H9 (cell line): Measurements from ENCODE around the gene PCDHA6. TPM values are rescaled to one million over a fixed set of nuclear protein-coding genes. Genes with fewer than 3 reads are reported as not detected.
"Not testable (repeated sequence)": the region's sequence is repeated elsewhere in the genome, so short reads cannot be mapped to it uniquely, and the experiment has no call there.

Experiments used
- DNase-seq: peaks from one replicate; pipeline ENCODE4 v3.0.0-alpha.2; 2017
- H2AFZ ChIP-seq: one replicate; pipeline ENCODE4 v1.6.1; 2013; ENCODE audit warnings: mild to moderate bottlenecking, low read length, control low read depth, moderate library complexity
- H2AK5ac ChIP-seq: 2 replicates; pipeline ENCODE4 v1.6.1; 2013; ENCODE audit warnings: low read length, control low read depth, mixed read lengths; ENCODE audit not compliant: insufficient read length
- H2BK120ac ChIP-seq: one replicate; pipeline ENCODE4 v1.6.1; 2013; ENCODE audit warnings: low read depth, mild to moderate bottlenecking, low read length, control low read depth, inconsistent platforms; ENCODE audit not compliant: poor library complexity, severe bottlenecking
- H2BK12ac ChIP-seq: 2 replicates; pipeline ENCODE4 v1.6.1; 2013; ENCODE audit warnings: low read length, control low read depth, mixed read lengths, low read depth; ENCODE audit not compliant: insufficient read length
- H2BK15ac ChIP-seq: 2 replicates; pipeline ENCODE4 v1.6.1; 2013; ENCODE audit warnings: low read depth, low read length, control low read depth
- H2BK20ac ChIP-seq: one replicate; pipeline ENCODE4 v1.6.1; 2013; ENCODE audit warnings: low read depth, mild to moderate bottlenecking, low read length, control low read depth, inconsistent platforms; ENCODE audit not compliant: poor library complexity, severe bottlenecking
- H2BK5ac ChIP-seq: 2 replicates; pipeline ENCODE4 v1.6.1; 2013; ENCODE audit warnings: low read length, control low read depth, mixed read lengths; ENCODE audit not compliant: insufficient read length
- H3K14ac ChIP-seq: 2 replicates; pipeline ENCODE4 v1.6.1; 2013; ENCODE audit warnings: low read length, control low read depth; ENCODE audit not compliant: insufficient read depth
- H3K18ac ChIP-seq: 2 replicates; pipeline ENCODE4 v1.6.1; 2013; ENCODE audit warnings: low read depth, mild to moderate bottlenecking, mixed read lengths, low read length, control low read depth; ENCODE audit not compliant: insufficient read length
- H3K23ac ChIP-seq: 2 replicates; pipeline ENCODE4 v1.6.1; 2013; ENCODE audit warnings: low read length, control low read depth, mixed read lengths, low read depth; ENCODE audit not compliant: insufficient read length
- H3K23me2 ChIP-seq: 2 replicates; pipeline ENCODE4 v1.6.1; 2013; ENCODE audit warnings: low read depth, mild to moderate bottlenecking, mixed read lengths, low read length, control low read depth; ENCODE audit not compliant: insufficient read length, poor library complexity, severe bottlenecking
- H3K27ac ChIP-seq: 2 replicates; pipeline ENCODE4 v1.5.1; 2013; ENCODE audit warnings: low read length, control low read depth, mixed read lengths, low read depth; ENCODE audit not compliant: insufficient read length
- H3K27me3 ChIP-seq: 2 replicates; pipeline ENCODE4 v1.6.1; 2013; ENCODE audit warnings: low read length, control low read depth, inconsistent platforms; ENCODE audit not compliant: insufficient read depth
- H3K4ac ChIP-seq: 2 replicates; pipeline ENCODE4 v1.6.1; 2013; ENCODE audit warnings: low read depth, mild to moderate bottlenecking, control low read depth, inconsistent platforms, low read length, moderate library complexity
- H3K4me1 ChIP-seq: 2 replicates; pipeline ENCODE4 v1.6.1; 2013; ENCODE audit warnings: low read length, control low read depth, inconsistent platforms; ENCODE audit not compliant: insufficient read depth
- H3K4me2 ChIP-seq: 2 replicates; pipeline ENCODE4 v1.6.1; 2013; ENCODE audit warnings: low read length, control low read depth, mixed read lengths; ENCODE audit not compliant: insufficient read length, insufficient read depth
- H3K56ac ChIP-seq: 2 replicates; pipeline ENCODE4 v1.6.1; 2013; ENCODE audit warnings: low read depth, mild to moderate bottlenecking, mixed read lengths, low read length, control low read depth; ENCODE audit not compliant: insufficient read length
- H3K79me1 ChIP-seq: 2 replicates; pipeline ENCODE4 v1.6.1; 2013; ENCODE audit warnings: low read depth, mild to moderate bottlenecking, moderate library complexity, low read length, control low read depth, inconsistent platforms; ENCODE audit not compliant: insufficient read depth, poor library complexity, severe bottlenecking
- H3K79me2 ChIP-seq: 2 replicates; pipeline ENCODE4 v1.6.1; 2013; ENCODE audit warnings: low read length, control low read depth, inconsistent platforms; ENCODE audit not compliant: insufficient read depth
- H3K9ac ChIP-seq: 2 replicates; pipeline ENCODE4 v1.6.1; 2013; ENCODE audit warnings: low read length, control low read depth, mixed read lengths; ENCODE audit not compliant: insufficient read length; ENCODE audit errors: extremely low read depth
- H3K9me3 ChIP-seq: one replicate; pipeline ENCODE4 v1.6.1; 2013; ENCODE audit warnings: low read depth, low read length, inconsistent platforms; ENCODE audit not compliant: control insufficient read depth
- H3T11ph ChIP-seq: one replicate; pipeline ENCODE4 v1.6.1; 2013; ENCODE audit warnings: mild to moderate bottlenecking, low read length, control low read depth, inconsistent platforms
- H4K20me1 ChIP-seq: one replicate; pipeline ENCODE4 v1.6.1; 2013; ENCODE audit not compliant: control insufficient read depth, insufficient read length, insufficient read depth
- H4K5ac ChIP-seq: 2 replicates; pipeline ENCODE4 v1.6.1; 2013; ENCODE audit warnings: low read depth, mild to moderate bottlenecking, mixed read lengths, low read length, control low read depth; ENCODE audit not compliant: insufficient read length
- H4K8ac ChIP-seq: replicated peaks from 2 replicates; pipeline ENCODE4 v1.6.1; 2013; ENCODE audit warnings: low read length, control low read depth, mixed read lengths, low read depth; ENCODE audit not compliant: insufficient read length
- H4K91ac ChIP-seq: 2 replicates; pipeline ENCODE4 v1.6.1; 2013; ENCODE audit warnings: low read depth, mild to moderate bottlenecking, moderate library complexity, mixed read lengths, low read length, control low read depth; ENCODE audit not compliant: insufficient read length
- H3K27ac Mint-ChIP-seq, 3 experiments: 2 replicates in 2 of 3; 3 replicates in 1 of 3; pipeline ENCODE4 v1.8.0; 2020 to 2021; ENCODE audit warnings: mixed read lengths in 3 of 3, mild to moderate bottlenecking in 1 of 3, moderate library complexity in 1 of 3
- H3K27me3 Mint-ChIP-seq: 2 replicates; pipeline ENCODE4 v1.8.0; 2021; ENCODE audit warnings: low read depth, mild to moderate bottlenecking, moderate library complexity, mixed read lengths
- H3K36me3 Mint-ChIP-seq, 3 experiments: 2 replicates in 2 of 3; 3 replicates in 1 of 3; pipeline ENCODE4 v1.8.0; 2020 to 2021; ENCODE audit warnings: low read depth in 3 of 3, mixed read lengths in 3 of 3; ENCODE audit not compliant: insufficient read depth in 1 of 3
- H3K4me1 Mint-ChIP-seq, 2 experiments: 2 replicates each; pipeline ENCODE4 v1.8.0; 2020; ENCODE audit warnings: mixed read lengths in 2 of 2
- H3K4me3 Mint-ChIP-seq, 2 experiments: 2 replicates in 1 of 2; 3 replicates in 1 of 2; pipeline ENCODE4 v1.8.0; 2020 to 2021; ENCODE audit warnings: mild to moderate bottlenecking in 2 of 2, mixed read lengths in 2 of 2, moderate library complexity in 1 of 2
- H3K9me3 Mint-ChIP-seq, 2 experiments: 2 replicates in 1 of 2; 3 replicates in 1 of 2; pipeline ENCODE4 v1.8.0; 2020; ENCODE audit warnings: mild to moderate bottlenecking in 2 of 2, mixed read lengths in 2 of 2, moderate library complexity in 1 of 2
- WGBS: extraction: QIAGEN DNeasy Blood & Tissue Kit; methylation state at CpG from one replicate; pipeline ENCODE4 v1.1.7; 2013; ENCODE audit warnings: missing lambda C conversion rate, low lambda C conversion rate, mixed read lengths; ENCODE audit not compliant: insufficient read length; ENCODE audit errors: extremely low coverage; 5-methylcytosine and 5-hydroxymethylcytosine counted together
- total RNA-seq: library from RNA; stranded (reverse); gene quantifications from 2 replicates; pipeline ENCODE4 v1.2.1, GENCODE V29; 2021
- TF ChIP-seq, protein P1 (sequence below): fragments of 200-600 bp; sonication (generic); conservative IDR thresholded peaks from 3 replicates; pipeline ENCODE4 v1.8.0; 2021; ENCODE audit warnings: antibody characterized with exemption, mild to moderate bottlenecking

PCDHA6 gene
- total RNA-seq, 1 experiment from 2014 or later = 4.5 TPM

DNA sequence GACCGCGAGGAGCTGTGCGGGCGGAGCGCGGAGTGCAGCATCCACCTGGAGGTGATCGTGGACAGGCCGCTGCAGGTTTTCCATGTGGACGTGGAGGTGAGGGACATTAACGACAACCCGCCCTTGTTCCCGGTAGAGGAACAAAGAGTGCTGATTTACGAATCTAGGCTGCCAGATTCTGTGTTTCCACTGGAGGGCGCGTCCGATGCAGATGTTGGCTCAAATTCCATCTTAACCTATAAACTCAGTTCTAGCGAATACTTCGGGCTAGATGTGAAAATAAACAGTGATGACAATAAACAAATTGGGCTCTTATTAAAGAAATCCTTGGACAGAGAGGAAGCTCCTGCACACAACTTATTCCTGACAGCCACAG, 590 bp downstream of the PCDHA6 start:
- Mint-ChIP-seq H3K36me3 (peaks cover 15 to 33% (median 19%) of the 10 kb centered on the region in 3 experiments), H3K27ac (peak overlapping the region in 1 of 3 experiments; percentile 97; a peak in 3 of 7 replicates), H3K27me3 (no peaks in the 10 kb centered on the region), H3K9me3 (peaks cover 20 to 22% of the 10 kb centered on the region in 2 experiments), H3K4me1 (peaks cover 0 to 11% of the 10 kb centered on the region in 2 experiments; a peak in 2 of 4 replicates), H3K4me3 (peak overlapping the region; percentile 76 to 88)
- H2BK12ac ChIP-seq = no peak overlapping the region
- H3K56ac ChIP-seq = no peak overlapping the region
- no peak overlapping the region for H3K27ac ChIP-seq
- H3K18ac ChIP-seq = no peak overlapping the region
- H3K9ac ChIP-seq = no peak overlapping the region
- TF ChIP-seq, protein P1, sequence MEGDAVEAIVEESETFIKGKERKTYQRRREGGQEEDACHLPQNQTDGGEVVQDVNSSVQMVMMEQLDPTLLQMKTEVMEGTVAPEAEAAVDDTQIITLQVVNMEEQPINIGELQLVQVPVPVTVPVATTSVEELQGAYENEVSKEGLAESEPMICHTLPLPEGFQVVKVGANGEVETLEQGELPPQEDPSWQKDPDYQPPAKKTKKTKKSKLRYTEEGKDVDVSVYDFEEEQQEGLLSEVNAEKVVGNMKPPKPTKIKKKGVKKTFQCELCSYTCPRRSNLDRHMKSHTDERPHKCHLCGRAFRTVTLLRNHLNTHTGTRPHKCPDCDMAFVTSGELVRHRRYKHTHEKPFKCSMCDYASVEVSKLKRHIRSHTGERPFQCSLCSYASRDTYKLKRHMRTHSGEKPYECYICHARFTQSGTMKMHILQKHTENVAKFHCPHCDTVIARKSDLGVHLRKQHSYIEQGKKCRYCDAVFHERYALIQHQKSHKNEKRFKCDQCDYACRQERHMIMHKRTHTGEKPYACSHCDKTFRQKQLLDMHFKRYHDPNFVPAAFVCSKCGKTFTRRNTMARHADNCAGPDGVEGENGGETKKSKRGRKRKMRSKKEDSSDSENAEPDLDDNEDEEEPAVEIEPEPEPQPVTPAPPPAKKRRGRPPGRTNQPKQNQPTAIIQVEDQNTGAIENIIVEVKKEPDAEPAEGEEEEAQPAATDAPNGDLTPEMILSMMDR = peak; percentile 44; the same call in 2 of the 3 replicates
- H2AK5ac ChIP-seq = no peak overlapping the region
- H2BK20ac ChIP-seq = no peak overlapping the region
- no CpG with 5 or more reads among the region's 18 CpGs for WGBS
- H4K20me1 ChIP-seq = no peaks in the 10 kb centered on the region
- H3K79me1 ChIP-seq = no peaks in the 10 kb centered on the region
- peaks cover 3% of the 10 kb centered on the region for H3K23me2 ChIP-seq
- H3T11ph ChIP-seq = no peak overlapping the region
- H3K4me1 ChIP-seq = no peaks in the 10 kb centered on the region
- no peak overlapping the region for H3K23ac ChIP-seq
- H4K91ac ChIP-seq = no peak overlapping the region
- H4K5ac ChIP-seq = no peak overlapping the region
- H2BK120ac ChIP-seq = no peak overlapping the region
- H3K9me3 ChIP-seq = no peaks in the 10 kb centered on the region
- DNase-seq = no peak
- H2AFZ ChIP-seq = no peak overlapping the region
- H3K4me2 ChIP-seq = no peak overlapping the region
- no peak overlapping the region for H4K8ac ChIP-seq
- H2BK5ac ChIP-seq = no peak overlapping the region
- no peaks in the 10 kb centered on the region for H3K79me2 ChIP-seq
- no peak overlapping the region for H3K4ac ChIP-seq
- no peaks in the 10 kb centered on the region for H3K27me3 ChIP-seq
- peak overlapping the region; percentile 76; the same call in 1 of the 2 replicates for H3K14ac ChIP-seq
- no peak overlapping the region for H2BK15ac ChIP-seq

DNA sequence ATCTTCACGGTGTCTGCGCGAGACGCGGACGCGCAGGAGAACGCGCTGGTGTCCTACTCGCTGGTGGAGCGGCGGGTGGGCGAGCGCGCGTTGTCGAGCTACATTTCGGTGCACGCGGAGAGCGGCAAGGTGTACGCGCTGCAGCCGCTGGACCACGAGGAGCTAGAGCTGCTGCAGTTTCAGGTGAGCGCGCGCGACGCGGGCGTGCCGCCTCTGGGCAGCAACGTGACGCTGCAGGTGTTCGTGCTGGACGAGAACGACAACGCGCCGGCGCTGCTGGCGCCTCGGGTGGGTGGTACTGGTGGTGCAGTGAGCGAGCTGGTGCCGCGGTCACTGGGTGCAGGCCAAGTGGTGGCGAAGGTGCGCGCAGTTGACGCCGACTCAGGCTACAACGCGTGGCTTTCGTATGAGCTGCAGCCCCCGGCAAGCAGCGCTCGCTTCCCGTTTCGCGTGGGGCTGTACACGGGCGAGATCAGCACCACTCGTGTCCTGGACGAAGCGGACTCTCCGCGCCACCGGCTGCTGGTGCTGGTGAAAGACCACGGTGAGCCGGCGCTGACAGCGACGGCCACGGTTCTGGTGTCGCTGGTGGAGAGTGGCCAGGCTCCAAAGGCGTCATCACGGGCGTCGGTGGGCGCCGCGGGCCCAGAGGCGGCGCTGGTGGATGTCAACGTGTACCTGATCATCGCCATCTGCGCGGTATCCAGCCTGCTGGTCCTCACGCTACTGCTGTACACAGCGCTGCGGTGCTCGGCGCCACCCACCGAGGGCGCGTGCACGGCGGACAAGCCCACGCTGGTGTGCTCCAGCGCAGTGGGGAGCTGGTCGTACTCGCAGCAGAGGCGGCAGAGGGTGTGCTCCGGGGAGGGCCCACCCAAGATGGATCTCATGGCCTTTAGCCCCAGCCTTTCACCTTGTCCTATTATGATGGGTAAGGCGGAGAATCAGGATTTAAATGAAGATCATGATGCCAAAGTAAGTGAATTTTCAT, 2.0 kb downstream of the PCDHA6 start:
- not testable (repeated sequence) for H4K5ac ChIP-seq, H3K27ac ChIP-seq, H3K79me2 ChIP-seq, H3K27me3 ChIP-seq, H3K4me1 ChIP-seq, H4K8ac ChIP-seq, H2AFZ ChIP-seq, H3K14ac ChIP-seq, H3K23ac ChIP-seq, H3K4ac ChIP-seq, H3K56ac ChIP-seq, H2BK12ac ChIP-seq, H4K20me1 ChIP-seq, H2BK5ac ChIP-seq, H3K9me3 ChIP-seq, H3K23me2 ChIP-seq, H3K9ac ChIP-seq, H2BK15ac ChIP-seq, H3T11ph ChIP-seq, H2BK20ac ChIP-seq, H3K4me3 Mint-ChIP-seq, H3K79me1 ChIP-seq, H3K18ac ChIP-seq, H2AK5ac ChIP-seq, H3K4me2 ChIP-seq, H3K27me3 Mint-ChIP-seq, H4K91ac ChIP-seq, DNase-seq, H3K27ac Mint-ChIP-seq, H2BK120ac ChIP-seq
- WGBS = no CpG with 5 or more reads among the region's 106 CpGs
- Mint-ChIP-seq H3K36me3 (peaks cover 18 to 39% (median 23%) of the 10 kb centered on the region in 3 experiments), H3K4me1 (peaks cover 0 to 11% of the 10 kb centered on the region in 2 experiments; a peak in 2 of 4 replicates), H3K9me3 (peaks cover 22 to 29% of the 10 kb centered on the region in 2 experiments)
